Heart left ventricle (tissue), 16 donors: ENCODE measurements around the gene RNF213. TPM values are rescaled to one million over a fixed set of nuclear protein-coding genes. Genes with fewer than 3 reads are reported as not detected.

ENCODE experiments used
- ATAC-seq, 4 donors: fragments of 200-7000 bp; cut with Tn5 transposase; one replicate each; pipeline ENCODE4 v1.9.1; 2020 to 2022; ENCODE audit warnings: moderate library complexity in 4 of 4, mild to moderate bottlenecking in 3 of 4, moderate number of reproducible peaks in 1 of 4
- DNase-seq, 5 donors: peaks; one replicate each; pipeline ENCODE4 v3.0.0-alpha.2; 2020
- H3K27ac ChIP-seq, 12 donors: fragments of 200-600 bp; sonication (generic) in 4 of 12; one replicate each; pipeline versions ENCODE4 v1.5.0 to v1.8.0; 2016 to 2022; ENCODE audit warnings: mild to moderate bottlenecking in 2 of 12
- H3K27me3 ChIP-seq, 9 donors: fragments of 200-600 bp; sonication (generic) in 2 of 9; one replicate each; pipeline versions ENCODE4 v1.5.1 to v1.8.0; 2016 to 2022; ENCODE audit warnings: mild to moderate bottlenecking in 3 of 9
- H3K36me3 ChIP-seq, 9 donors: fragments of 200-600 bp; sonication (generic) in 2 of 9; one replicate each; pipeline versions ENCODE4 v1.5.0 to v1.8.0; 2018 to 2022; ENCODE audit warnings: mild to moderate bottlenecking in 2 of 9
- H3K4me1 ChIP-seq, 12 donors: fragments of 200-600 bp; sonication (generic) in 4 of 12; one replicate each; pipeline versions ENCODE4 v1.5.0 to v1.8.0; 2016 to 2022; ENCODE audit warnings: mild to moderate bottlenecking in 3 of 12
- H3K4me3 ChIP-seq, 12 donors: fragments of 200-600 bp; sonication (generic) in 4 of 12; one replicate each; pipeline versions ENCODE4 v1.5.0 to v1.8.0; 2017 to 2022; ENCODE audit warnings: mild to moderate bottlenecking in 9 of 12, moderate library complexity in 4 of 12
- H3K9me3 ChIP-seq, 12 donors: fragments of 200-600 bp; sonication (generic) in 4 of 12; one replicate each; pipeline versions ENCODE4 v1.5.0 to v1.8.0; 2016 to 2022; ENCODE audit warnings: mild to moderate bottlenecking in 1 of 12
- POLR2A ChIP-seq, 2 donors: fragments of 450-650 bp; IDR thresholded peaks; one replicate each; pipeline ENCODE4 v1.6.1; 2017; ENCODE audit warnings: antibody characterized with exemption in 2 of 2, mild to moderate bottlenecking in 2 of 2, moderate library complexity in 2 of 2
- WGBS, 4 donors: extraction: QIAGEN DNeasy Blood & Tissue Kit in 2 of 4; methylation state at CpG; one replicate each; pipeline versions ENCODE4 v1.1.5 to v1.1.7; 2013 to 2018; 5-methylcytosine and 5-hydroxymethylcytosine counted together
- intact Hi-C, 10 donors: fragments of 100-400 bp; cut with DNase I; formaldehyde crosslinking; loops; one replicate each; pipeline versions ENCODE4 v1.11.1 to v1.14.2; 2022
- polyA plus RNA-seq, 2 donors: library from polyadenylated mRNA; stranded (reverse); fragments of 200-250 nt; gene quantifications; one replicate each; pipeline ENCODE4 v1.2.3, GENCODE V29; 2013
- total RNA-seq, 9 donors: library from RNA; depleted of rRNA in 2 of 9; stranded (reverse); fragments of >200 nt in 2 of 9; fragmentation: NEBNext Ultra II Directional in 3 of 9; extraction: Animal tissue kit (Norgen Biotek cat#: 25700) in 3 of 9; gene quantifications; one replicate each; pipeline versions ENCODE4 v1.1.0 to v1.2.4, GENCODE V29; 2016 to 2023
- TF ChIP-seq, protein P1 (sequence below), 12 donors: fragments of 200-600 bp; sonication (generic) in 4 of 12; IDR thresholded peaks; one replicate each; pipeline versions ENCODE4 v1.5.0 to v1.8.0; 2018 to 2022; ENCODE audit warnings: antibody characterized with exemption in 12 of 12, mild to moderate bottlenecking in 5 of 12
- donor health status: ischemic (EF 13 %, LVEDD 7.1; RV severe dilation, severe dysfunction).
- donor health status: healthy with polysubstance abuse.
- donor health status: DM: no; HTN: yes; CAD: no.
- donor health status: DM: no; HTN: no; CAD: no.
- donor health status: ischemic (EF 25% LVEDD 6.9; RV normal size, moderate dysfunction).
- donor health status: ischemic (EF 25% LVEDD 5.7; RV mildly dilated, moderate dysfunction).
- donor health status: healthy.
- donor health status: DM: yes; HTN: yes; CAD: no.
- donor health status: ischemic (EF 35%, LVEDD 5.7; RV mildly dilated, moderate dysfunction).
- donor health status: nonischemic (EF 11% LVEDD 7.7; RV severe dilation, severe dysfunction).
- donor health status: DM: yes; HTN: yes; CAD: no.
- donor health status: PGD.
- donor health status: ischemic (EF 29% LVEDD 5.4; RV normal size, mild dysfunction).
- donor health status: nonischemic (EF 23%, LVEDD 6.1; RV moderate dilation, normal function).

The RNF213 gene
- total and polyA plus RNA-seq, 11 donors: 23.1 to 167 (median 31.4) TPM

DNA sequence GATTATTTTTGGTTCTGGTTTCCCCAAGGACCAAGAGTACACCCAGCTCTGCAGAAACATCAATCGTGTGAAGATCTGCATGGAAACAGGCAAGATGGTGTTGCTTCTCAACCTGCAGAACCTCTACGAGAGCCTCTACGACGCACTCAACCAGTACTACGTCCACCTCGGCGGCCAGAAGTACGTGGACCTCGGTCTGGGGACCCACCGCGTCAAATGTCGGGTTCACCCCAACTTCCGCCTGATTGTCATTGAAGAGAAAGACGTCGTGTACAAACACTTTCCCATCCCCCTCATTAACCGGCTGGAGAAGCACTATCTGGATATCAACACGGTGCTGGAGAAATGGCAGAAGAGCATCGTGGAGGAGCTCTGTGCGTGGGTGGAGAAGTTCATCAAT, 86.9 kb downstream of the RNF213 start:
- H3K36me3 ChIP-seq: peaks cover 5 to 100% (median 99%) of the 10 kb centered on the region in 9 donors
- no peaks in the 10 kb centered on the region for H3K9me3 ChIP-seq
- H3K4me1 ChIP-seq: no peaks in the 10 kb centered on the region
- DNase-seq (no peak), ATAC-seq (no peak)
- no peak for TF ChIP-seq POLR2A (IDR thresholded peaks at IDR 0.05)
- TF ChIP-seq, protein P1, sequence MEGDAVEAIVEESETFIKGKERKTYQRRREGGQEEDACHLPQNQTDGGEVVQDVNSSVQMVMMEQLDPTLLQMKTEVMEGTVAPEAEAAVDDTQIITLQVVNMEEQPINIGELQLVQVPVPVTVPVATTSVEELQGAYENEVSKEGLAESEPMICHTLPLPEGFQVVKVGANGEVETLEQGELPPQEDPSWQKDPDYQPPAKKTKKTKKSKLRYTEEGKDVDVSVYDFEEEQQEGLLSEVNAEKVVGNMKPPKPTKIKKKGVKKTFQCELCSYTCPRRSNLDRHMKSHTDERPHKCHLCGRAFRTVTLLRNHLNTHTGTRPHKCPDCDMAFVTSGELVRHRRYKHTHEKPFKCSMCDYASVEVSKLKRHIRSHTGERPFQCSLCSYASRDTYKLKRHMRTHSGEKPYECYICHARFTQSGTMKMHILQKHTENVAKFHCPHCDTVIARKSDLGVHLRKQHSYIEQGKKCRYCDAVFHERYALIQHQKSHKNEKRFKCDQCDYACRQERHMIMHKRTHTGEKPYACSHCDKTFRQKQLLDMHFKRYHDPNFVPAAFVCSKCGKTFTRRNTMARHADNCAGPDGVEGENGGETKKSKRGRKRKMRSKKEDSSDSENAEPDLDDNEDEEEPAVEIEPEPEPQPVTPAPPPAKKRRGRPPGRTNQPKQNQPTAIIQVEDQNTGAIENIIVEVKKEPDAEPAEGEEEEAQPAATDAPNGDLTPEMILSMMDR (IDR thresholded peaks at IDR 0.05): no peak
- H3K27me3 ChIP-seq: no peaks in the 10 kb centered on the region
- 95% methylated on average over 19 of the region's 19 CpGs for WGBS, 4 donors
- H3K4me3 ChIP-seq: no peak overlapping the region
- H3K27ac ChIP-seq: no peak overlapping the region
- intact Hi-C loops: no loop called here

DNA sequence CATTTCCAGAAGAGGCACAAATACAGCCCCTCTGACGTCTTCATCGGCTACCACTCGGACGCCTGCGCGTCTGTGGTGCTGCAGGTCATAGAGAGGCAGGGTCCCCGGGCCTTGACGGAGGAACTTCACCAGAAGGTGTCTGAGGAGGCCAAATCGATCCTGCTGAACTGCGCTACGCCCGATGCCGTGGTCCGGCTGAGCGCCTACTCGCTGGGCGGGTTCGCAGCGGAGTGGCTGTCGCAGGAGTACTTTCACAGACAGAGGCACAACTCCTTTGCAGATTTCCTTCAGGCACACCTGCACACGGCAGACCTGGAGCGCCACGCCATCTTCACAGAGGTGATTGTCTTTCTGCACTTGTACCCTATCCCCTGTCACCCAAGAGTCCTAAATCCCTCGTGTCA, 87.3 kb downstream of the RNF213 start:
- DNase-seq (no peak), ATAC-seq (no peak)
- peaks cover 5 to 100% (median 100%) of the 10 kb centered on the region in 9 donors for H3K36me3 ChIP-seq
- H3K9me3 ChIP-seq: no peaks in the 10 kb centered on the region
- H3K4me3 ChIP-seq: no peak overlapping the region
- H3K27ac ChIP-seq: no peak overlapping the region
- H3K27me3 ChIP-seq: no peaks in the 10 kb centered on the region
- intact Hi-C loops: no loop called here
- WGBS, 4 donors: 97 to 98% (median 98%) methylated on average over 24 of the region's 24 CpGs
- no peaks in the 10 kb centered on the region for H3K4me1 ChIP-seq
- no peak for TF ChIP-seq POLR2A (IDR thresholded peaks at IDR 0.05)
- TF ChIP-seq, protein P1 (IDR thresholded peaks at IDR 0.05): no peak

DNA sequence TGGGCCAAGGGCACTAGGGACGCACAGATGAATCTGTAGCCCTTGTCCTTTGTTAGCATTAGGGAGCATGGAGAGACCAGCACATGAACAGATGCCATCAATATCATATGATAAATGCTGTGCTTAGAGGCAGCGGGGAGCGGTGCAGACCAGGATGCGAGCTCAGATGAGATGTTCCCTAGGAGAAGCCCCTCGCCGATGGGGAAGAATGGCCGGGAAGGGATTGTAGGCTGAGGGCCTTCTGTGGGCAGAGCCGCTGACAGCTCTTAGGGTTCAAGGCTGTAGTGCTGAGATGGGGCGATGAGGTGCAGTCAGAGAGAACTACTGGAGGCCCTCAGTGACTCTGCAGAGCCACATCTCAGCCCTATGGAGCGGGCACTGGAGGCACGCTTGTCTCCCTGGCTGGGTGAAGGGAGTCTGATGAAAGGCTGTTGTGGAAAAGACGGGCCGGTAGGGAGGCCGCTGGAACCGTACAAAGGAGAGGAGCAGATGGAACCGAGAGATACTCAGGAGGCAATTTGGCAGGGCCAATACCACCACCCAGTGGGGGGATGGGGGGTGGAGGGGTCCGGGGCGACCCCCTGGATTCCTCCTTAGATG, 88.0 kb downstream of the RNF213 start:
- 93 to 97% (median 96%) methylated on average over 17 to 18 of the region's 18 CpGs for WGBS, 4 donors
- peak in 1 of 4 donors; percentile 20 for ATAC-seq
- TF ChIP-seq, protein P1 (IDR thresholded peaks at IDR 0.05): no peak
- TF ChIP-seq POLR2A (IDR thresholded peaks at IDR 0.05): no peak

DNA sequence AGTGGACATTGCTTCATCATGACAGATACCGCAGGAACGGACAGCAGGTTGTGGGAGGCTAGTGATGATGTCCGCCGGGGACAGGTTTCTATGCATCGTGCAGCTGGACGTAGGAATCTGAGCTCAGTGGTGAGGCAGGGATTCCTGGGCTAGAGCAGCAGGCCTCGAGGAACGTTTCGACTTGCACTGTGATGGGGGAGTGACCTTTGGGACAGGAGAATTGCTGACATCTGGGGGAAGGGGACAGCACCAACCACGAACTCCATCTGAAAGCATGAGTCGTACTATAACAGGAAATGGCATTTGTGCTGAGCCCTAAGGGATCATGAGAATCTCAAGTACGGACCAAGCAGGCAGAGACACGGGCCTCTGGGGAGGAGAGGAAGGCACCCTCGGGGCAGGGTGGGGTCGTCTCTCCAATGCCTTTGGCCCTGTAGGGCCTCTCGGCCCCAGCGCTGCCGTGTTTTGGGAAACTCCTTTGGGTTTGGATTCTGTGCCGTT, 88.5 kb downstream of the RNF213 start:
- intact Hi-C loops: no loop called here
- DNase-seq (no peak), ATAC-seq (peak in 1 of 4 donors; percentile 16)
- 78 to 84% (median 81%) methylated on average over 17 to 19 of the region's 19 CpGs for WGBS, 4 donors
- Histone ChIP-seq H3K9me3 (no peaks in the 10 kb centered on the region), H3K4me3 (no peak overlapping the region), H3K27me3 (no peaks in the 10 kb centered on the region), H3K4me1 (no peaks in the 10 kb centered on the region), H3K36me3 (peaks cover 0 to 100% (median 100%) of the 10 kb centered on the region in 9 donors), H3K27ac (no peak overlapping the region)
- TF ChIP-seq, protein P1 (IDR thresholded peaks at IDR 0.05): no peak
- no peak for TF ChIP-seq POLR2A (IDR thresholded peaks at IDR 0.05)

More for the DNA sequence above, 88.0 kb downstream of the RNF213 start:
- Histone ChIP-seq H3K4me1 (no peaks in the 10 kb centered on the region), H3K36me3 (peaks cover 0 to 100% (median 100%) of the 10 kb centered on the region in 9 donors), H3K4me3 (no peak overlapping the region), H3K9me3 (no peaks in the 10 kb centered on the region), H3K27me3 (no peaks in the 10 kb centered on the region), H3K27ac (no peak overlapping the region)
- intact Hi-C loops: no loop called here
- DNase-seq: no peak
